ENCODE data around the gene LAG3.
"Not testable (repeated sequence)": the region's sequence is repeated elsewhere in the genome, so short reads cannot be mapped to it uniquely, and the experiment has no call there.

The LAG3 gene

GRCh38 chr12:6730169-6730568 is 42.2 kb upstream of the LAG3 start:
- Mint-ChIP-seq H3K4me3 (no peak overlapping the region), H3K27ac (peak overlapping the region; percentile 12), H3K4me1 (peaks cover 31% of the 10 kb centered on the region), H3K27me3 (ENCODE audit: low read depth, poor library complexity) (no peaks in the 10 kb centered on the region), H3K36me3 (ENCODE audit: low read depth) (peaks cover 32% of the 10 kb centered on the region), H3K9me3 (no peaks in the 10 kb centered on the region)
- DNase-seq, result no peak
- no peak for TF ChIP-seq CTCF (IDR thresholded peaks at IDR 0.05)

GRCh38 chr12:6734506-6735387 is 37.6 kb upstream of the LAG3 start:
- Mint-ChIP-seq H3K9me3 (no peaks in the 10 kb centered on the region), H3K4me1 (peaks cover 29% of the 10 kb centered on the region), H3K36me3 (ENCODE audit: low read depth) (peaks cover 25% of the 10 kb centered on the region), H3K27me3 (ENCODE audit: low read depth, poor library complexity) (no peaks in the 10 kb centered on the region), H3K4me3 (no peak overlapping the region), H3K27ac (peak overlapping the region; percentile 90)
- TF ChIP-seq CTCF (IDR thresholded peaks at IDR 0.05), result no peak
- no peak for DNase-seq

- H3K9me3 Mint-ChIP-seq, result no peaks in the 10 kb centered on the region
- H3K4me1 Mint-ChIP-seq, result peaks cover 25% of the 10 kb centered on the region
- peak; percentile 54 for DNase-seq
- H3K4me3 Mint-ChIP-seq, result no peak overlapping the region
- peaks cover 18% of the 10 kb centered on the region for H3K36me3 Mint-ChIP-seq (ENCODE audit: low read depth)
- no peaks in the 10 kb centered on the region for H3K27me3 Mint-ChIP-seq (ENCODE audit: low read depth, poor library complexity)
- peak overlapping the region; percentile 90 for H3K27ac Mint-ChIP-seq
- TF ChIP-seq CTCF (IDR thresholded peaks at IDR 0.05), result peak; percentile 68
Observed at GRCh38 chr12:6735448-6736191, 36.7 kb upstream of the LAG3 start.

- peaks cover 26% of the 10 kb centered on the region for H3K4me1 Mint-ChIP-seq
- no peak overlapping the region for H3K4me3 Mint-ChIP-seq
- peaks cover 8% of the 10 kb centered on the region for H3K36me3 Mint-ChIP-seq (ENCODE audit: low read depth)
- H3K9me3 Mint-ChIP-seq, result no peaks in the 10 kb centered on the region
- H3K27ac Mint-ChIP-seq, result no peak overlapping the region
- DNase-seq, result no peak
- H3K27me3 Mint-ChIP-seq (ENCODE audit: low read depth, poor library complexity), result no peaks in the 10 kb centered on the region
- TF ChIP-seq CTCF (IDR thresholded peaks at IDR 0.05), result no peak
Observed at GRCh38 chr12:6736754-6737153, 35.6 kb upstream of the LAG3 start.

- H3K36me3 Mint-ChIP-seq (ENCODE audit: low read depth); H3K9me3 Mint-ChIP-seq; H3K27me3 Mint-ChIP-seq (ENCODE audit: low read depth, poor library complexity); H3K4me3 Mint-ChIP-seq; DNase-seq: not testable (repeated sequence)
- Mint-ChIP-seq H3K4me1 (peaks cover 42% of the 10 kb centered on the region), H3K27ac (peak overlapping the region; percentile 97)
Observed at GRCh38 chr12:6742080-6742479, 30.2 kb upstream of the LAG3 start.

GRCh38 chr12:6742834-6743233 is 29.5 kb upstream of the LAG3 start:
- Mint-ChIP-seq H3K27ac (no peak overlapping the region), H3K4me1 (peaks cover 46% of the 10 kb centered on the region), H3K36me3 (ENCODE audit: low read depth) (peaks cover 16% of the 10 kb centered on the region), H3K9me3 (no peaks in the 10 kb centered on the region), H3K27me3 (ENCODE audit: low read depth, poor library complexity) (no peaks in the 10 kb centered on the region), H3K4me3 (no peak overlapping the region)
- no peak for TF ChIP-seq CTCF (IDR thresholded peaks at IDR 0.05)
- no peak for DNase-seq

GRCh38 chr12:6743300-6743699 is 29.0 kb upstream of the LAG3 start:
- not testable (repeated sequence) for H3K9me3 Mint-ChIP-seq; H3K27me3 Mint-ChIP-seq (ENCODE audit: low read depth, poor library complexity); DNase-seq; H3K4me3 Mint-ChIP-seq
- Mint-ChIP-seq H3K4me1 (peaks cover 49% of the 10 kb centered on the region), H3K36me3 (ENCODE audit: low read depth) (peaks cover 20% of the 10 kb centered on the region), H3K27ac (peak overlapping the region; percentile 18)
